HepG2 (cell line): ENCODE results near the gene KLHDC4. TPM values are rescaled to one million over a fixed set of nuclear protein-coding genes. Genes with fewer than 3 reads are reported as not detected.

Experiments
- ARID2 ChIP-seq: sonication (generic); formaldehyde crosslinking; IDR thresholded peaks from 2 replicates; pipeline ENCODE4 v1.8.1; 2022; ENCODE audit warnings: mild to moderate bottlenecking, missing genetic modification reagents, borderline replicate concordance
- CHCHD3 ChIP-seq: sonication (generic); formaldehyde crosslinking; IDR thresholded peaks from 2 replicates; pipeline ENCODE4 v1.8.0; 2022; ENCODE audit warnings: mild to moderate bottlenecking, missing genetic modification reagents, moderate library complexity
- DBP ChIP-seq: sonication (generic); formaldehyde crosslinking; IDR thresholded peaks from 2 replicates; pipeline ENCODE4 v1.4.0; 2020; ENCODE audit warnings: missing genetic modification reagents; ENCODE audit errors: not compliant biosample characterization
- ETS1 ChIP-seq: sonication (generic); formaldehyde crosslinking; IDR thresholded peaks from 2 replicates; pipeline ENCODE4 v1.4.0; 2020; ENCODE audit warnings: missing genetic modification reagents
- GATAD1 ChIP-seq: IDR thresholded peaks from 2 replicates; pipeline ENCODE4 v1.6.1; 2016; ENCODE audit warnings: missing genetic modification reagents, missing compliant biosample characterization
- GMEB1 ChIP-seq: sonication (generic); formaldehyde crosslinking; IDR thresholded peaks from 2 replicates; pipeline ENCODE4 v1.5.1; 2020; ENCODE audit warnings: missing genetic modification reagents, mild to moderate bottlenecking, borderline replicate concordance
- KLF9 ChIP-seq: IDR thresholded peaks from 2 replicates; pipeline ENCODE4 v1.6.1; 2016; ENCODE audit warnings: low read depth
- MAFF ChIP-seq: IDR thresholded peaks from 2 replicates; pipeline ENCODE4 v1.6.1; 2011; ENCODE audit warnings: low read depth, low read length, improper control_type of control experiment
- NPAS2 ChIP-seq: sonication (generic); formaldehyde crosslinking; IDR thresholded peaks from 2 replicates; pipeline ENCODE4 v1.8.0; 2022; ENCODE audit warnings: mild to moderate bottlenecking, missing genetic modification reagents, borderline replicate concordance
- NR2F1 ChIP-seq, 2 experiments: fragments of 450-650 bp in 1 of 2; formaldehyde crosslinking in 1 of 2; IDR thresholded peaks; 2 replicates each; pipeline versions ENCODE4 v1.5.0 to v1.6.1; 2016 to 2020; ENCODE audit warnings: mild to moderate bottlenecking in 1 of 2, missing compliant biosample characterization in 1 of 2, missing genetic modification reagents in 1 of 2, moderate library complexity in 1 of 2
- PAF1 ChIP-seq: IDR thresholded peaks from 2 replicates; pipeline ENCODE4 v1.6.1; 2016; ENCODE audit warnings: missing genetic modification reagents, missing compliant biosample characterization
- PCBP2 ChIP-seq: fragments of 200-400 bp; formaldehyde crosslinking; optimal IDR thresholded peaks from 2 replicates; pipeline ENCODE3; 2018; ENCODE audit warnings: low read length, low read depth; ENCODE audit not compliant: poor library complexity, severe bottlenecking
- PLSCR1 ChIP-seq: sonication (generic); formaldehyde crosslinking; IDR thresholded peaks from 2 replicates; pipeline ENCODE4 v1.5.0; 2020; ENCODE audit warnings: missing genetic modification reagents, mild to moderate bottlenecking, borderline replicate concordance
- RNF2 ChIP-seq: fragments of 450-650 bp; conservative IDR thresholded peaks from 2 replicates; pipeline ENCODE4 v1.6.1; 2016; ENCODE audit warnings: low read depth
- SRY ChIP-seq: sonication (generic); formaldehyde crosslinking; IDR thresholded peaks from 2 replicates; pipeline ENCODE4 v1.8.0; 2022; ENCODE audit warnings: mild to moderate bottlenecking, missing genetic modification reagents
- SYNCRIP ChIP-seq: fragments of 200-400 bp; formaldehyde crosslinking; IDR thresholded peaks from 2 replicates; pipeline ENCODE4 v1.6.1; 2018; ENCODE audit warnings: mild to moderate bottlenecking, low read depth, low read length; ENCODE audit not compliant: insufficient read depth
- ZBTB2 ChIP-seq: sonication (generic); formaldehyde crosslinking; IDR thresholded peaks from 2 replicates; pipeline ENCODE4 v1.8.0; 2022; ENCODE audit warnings: low read depth, missing genetic modification reagents
- ZBTB37 ChIP-seq: sonication (generic); formaldehyde crosslinking; IDR thresholded peaks from 2 replicates; pipeline ENCODE4 v1.4.0; 2020; ENCODE audit warnings: mild to moderate bottlenecking, missing genetic modification reagents
- ZKSCAN5 ChIP-seq: sonication (generic); formaldehyde crosslinking; IDR thresholded peaks from 2 replicates; pipeline ENCODE4 v1.5.1; 2020; ENCODE audit warnings: mild to moderate bottlenecking, missing genetic modification reagents
- ZNF124 ChIP-seq: sonication (generic); formaldehyde crosslinking; IDR thresholded peaks from 2 replicates; pipeline ENCODE4 v1.4.0; 2020; ENCODE audit warnings: missing genetic modification reagents
- ZNF33B ChIP-seq: sonication (generic); formaldehyde crosslinking; IDR thresholded peaks from 2 replicates; pipeline ENCODE4 v1.5.1; 2020; ENCODE audit warnings: mild to moderate bottlenecking, missing genetic modification reagents
- ZNF839 ChIP-seq: sonication (generic); formaldehyde crosslinking; IDR thresholded peaks from 2 replicates; pipeline ENCODE4 v1.4.0; 2020; ENCODE audit warnings: missing genetic modification reagents, mild to moderate bottlenecking, borderline replicate concordance
- polyA plus RNA-seq, 8 experiments: library from polyadenylated mRNA; depleted of rRNA in 3 of 8; stranded (reverse) in 7 of 8; unstranded in 1 of 8; fragments of >200 nt; fragmentation: Illumina TruSeq in 4 of 8; extraction: Trizol in 4 of 8; gene quantifications; 2 replicates each; pipeline versions ENCODE4 v1.2.1 to v1.2.3, GENCODE V29; 2011 to 2016; ENCODE audit warnings: low read depth in 4 of 8, missing spikeins in 1 of 8, mixed read lengths in 1 of 8; ENCODE audit not compliant: insufficient read depth in 1 of 8
- total RNA-seq, 5 experiments: library from RNA; depleted of rRNA; stranded (reverse); fragments of >200 nt; fragmentation: Illumina TruSeq; extraction: Trizol; gene quantifications; 2 replicates each; pipeline ENCODE4 v1.2.3, GENCODE V29; 2016; ENCODE audit warnings: low read depth in 1 of 5

KLHDC4 gene
- total and polyA plus RNA-seq, 2 of the 13 experiments (the other 11 are each of a cell fraction or from before 2014, with no cell fraction given) = 18.7 to 31.8 TPM

- no peak for TF ChIP-seq PLSCR1
- TF ChIP-seq NPAS2 (CRISPR knock-in tag) = no peak
- TF ChIP-seq KLF9 = peak; percentile 89; the same call in 1 of the 2 replicates
- TF ChIP-seq CHCHD3 (CRISPR knock-in tag) = no peak
- 0 out of 2 replicates have a peak, but pooled peaks have one; percentile 68 for TF ChIP-seq ZNF839 (CRISPR knock-in tag)
- peak; percentile 73; the same call in 1 of the 2 replicates for TF ChIP-seq ZNF33B (CRISPR knock-in tag)
- no peak for TF ChIP-seq ETS1
- TF ChIP-seq PCBP2 = no peak
- peak; percentile 97 for TF ChIP-seq ZNF124 (CRISPR knock-in tag)
- no peak for TF ChIP-seq ZBTB2 (CRISPR knock-in tag)
- TF ChIP-seq ARID2 (CRISPR knock-in tag) = no peak
- peak; percentile 77 for TF ChIP-seq GMEB1 (CRISPR knock-in tag)
- TF ChIP-seq ZBTB37 = no peak
- no peak for TF ChIP-seq SYNCRIP
- no peak for TF ChIP-seq PAF1 (CRISPR knock-in tag)
- no peak for TF ChIP-seq ZKSCAN5
- peak; percentile 14 to 58; a peak in 2 of 4 replicates for TF ChIP-seq NR2F1 (CRISPR knock-in tag; IDR thresholded peaks at IDR 0.05)
- peak; percentile 93; the same call in 1 of the 2 replicates for TF ChIP-seq SRY (CRISPR knock-in tag)
- peak; percentile 82 for TF ChIP-seq GATAD1 (CRISPR knock-in tag)
- TF ChIP-seq DBP (CRISPR knock-in tag) = peak; percentile 79
- TF ChIP-seq RNF2 = peak; percentile 57; the same call in 1 of the 2 replicates
- TF ChIP-seq MAFF = no peak; the same call in 1 of the 2 replicates
Observed at GRCh38 chr16:87778830-87779579, 13.2 kb upstream of the KLHDC4 start (continued).
